ENCODE results near the gene PES1. TPM values are rescaled to one million over a fixed set of nuclear protein-coding genes. Genes with fewer than 3 reads are reported as not detected.

The PES1 gene
- total RNA-seq, 4 donors from 2014 or later, result 56.3 to 72.0 (median 65.8) TPM

DNA sequence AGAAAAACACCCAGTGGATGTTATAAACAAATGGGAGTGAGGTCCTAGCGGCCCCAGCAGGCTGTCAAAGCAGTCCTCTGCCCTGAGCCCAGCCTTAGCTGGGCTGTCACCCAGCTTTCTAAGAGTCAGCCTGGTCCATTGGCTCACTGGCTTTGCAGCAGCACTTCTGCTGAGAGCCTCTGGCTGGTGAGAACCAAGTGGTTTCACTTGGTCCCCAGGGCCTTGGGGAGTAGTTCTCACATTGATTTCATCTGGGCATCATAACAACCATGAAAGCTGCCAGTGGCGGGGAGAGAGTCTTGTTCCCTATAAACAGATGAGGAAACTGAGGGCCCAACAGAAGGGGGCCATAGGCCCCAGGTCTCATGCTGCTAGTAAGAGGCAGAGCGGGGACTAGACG is 56.5 kb downstream of the PES1 start:
- no peak overlapping the region for H3K27ac ChIP-seq
- H3K27me3 ChIP-seq, result no peaks in the 10 kb centered on the region
- DNase-seq, result no peak
- no peak for ATAC-seq
- intact Hi-C loops (cut with DNase I; ENCODE audit: low total_unique reads), result no loop called here
- no peaks in the 10 kb centered on the region for H3K4me1 ChIP-seq
- TF ChIP-seq POLR2A (IDR thresholded peaks at IDR 0.05), result no peak
- TF ChIP-seq, protein P1, sequence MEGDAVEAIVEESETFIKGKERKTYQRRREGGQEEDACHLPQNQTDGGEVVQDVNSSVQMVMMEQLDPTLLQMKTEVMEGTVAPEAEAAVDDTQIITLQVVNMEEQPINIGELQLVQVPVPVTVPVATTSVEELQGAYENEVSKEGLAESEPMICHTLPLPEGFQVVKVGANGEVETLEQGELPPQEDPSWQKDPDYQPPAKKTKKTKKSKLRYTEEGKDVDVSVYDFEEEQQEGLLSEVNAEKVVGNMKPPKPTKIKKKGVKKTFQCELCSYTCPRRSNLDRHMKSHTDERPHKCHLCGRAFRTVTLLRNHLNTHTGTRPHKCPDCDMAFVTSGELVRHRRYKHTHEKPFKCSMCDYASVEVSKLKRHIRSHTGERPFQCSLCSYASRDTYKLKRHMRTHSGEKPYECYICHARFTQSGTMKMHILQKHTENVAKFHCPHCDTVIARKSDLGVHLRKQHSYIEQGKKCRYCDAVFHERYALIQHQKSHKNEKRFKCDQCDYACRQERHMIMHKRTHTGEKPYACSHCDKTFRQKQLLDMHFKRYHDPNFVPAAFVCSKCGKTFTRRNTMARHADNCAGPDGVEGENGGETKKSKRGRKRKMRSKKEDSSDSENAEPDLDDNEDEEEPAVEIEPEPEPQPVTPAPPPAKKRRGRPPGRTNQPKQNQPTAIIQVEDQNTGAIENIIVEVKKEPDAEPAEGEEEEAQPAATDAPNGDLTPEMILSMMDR (IDR thresholded peaks at IDR 0.05 in 4 of 5, conservative IDR thresholded peaks at IDR 0.05 in 1 of 5), result no peak
- no peak overlapping the region for H3K4me3 ChIP-seq
- no peaks in the 10 kb centered on the region for H3K9me3 ChIP-seq
- in situ Hi-C loops (cut with MboI; ENCODE audit: low sequenced_read_pairs in 4 of 4), result no loop called here
- H3K36me3 ChIP-seq, result no peaks in the 10 kb centered on the region

DNA sequence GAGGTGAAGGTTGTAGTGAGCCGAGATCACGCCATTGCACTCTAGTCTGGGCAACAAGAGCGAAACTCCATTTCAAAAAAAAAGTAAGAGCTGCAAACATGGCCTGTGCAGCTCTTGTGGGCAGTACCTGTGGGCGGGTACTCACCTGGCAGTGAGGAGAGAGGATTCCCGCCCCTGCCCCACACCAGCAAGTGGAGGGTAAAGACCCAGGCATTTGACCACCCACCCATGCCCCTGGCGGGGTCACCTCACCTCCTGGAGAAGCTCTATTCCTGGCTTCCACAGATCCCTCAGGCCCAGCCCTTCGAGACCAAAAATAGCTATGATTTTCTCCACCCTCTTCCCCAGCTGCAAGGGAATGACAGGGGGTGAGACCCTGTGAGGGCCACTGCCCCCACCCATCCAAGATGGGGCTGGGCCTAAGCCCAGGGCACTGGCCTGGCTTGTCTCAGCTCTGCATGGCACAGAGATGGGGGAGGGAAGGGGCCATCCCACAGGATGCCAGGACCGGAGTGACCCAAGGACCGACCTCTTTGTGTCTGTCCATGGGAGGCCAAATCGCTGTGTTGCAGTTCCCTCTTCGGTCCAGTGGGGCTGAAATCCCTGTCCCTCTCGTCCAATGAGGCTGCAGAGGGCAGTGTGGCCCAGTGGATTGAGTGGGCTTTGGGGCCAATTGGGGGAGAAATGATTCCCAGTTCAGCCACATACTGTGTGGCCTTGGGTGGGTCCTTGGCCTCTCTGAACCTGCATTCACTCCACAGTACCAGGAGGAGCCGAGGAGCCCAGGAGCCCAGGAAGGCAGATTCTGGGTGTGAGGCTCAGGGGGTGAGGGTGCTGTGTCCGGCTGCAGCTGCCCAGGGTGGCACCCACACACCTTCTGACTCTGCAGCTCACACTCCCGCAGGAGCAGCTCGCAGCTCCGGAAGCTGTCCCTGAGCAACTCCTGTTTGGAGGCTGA is 59.8 kb downstream of the PES1 start:
- in situ Hi-C loops (cut with MboI; ENCODE audit: low sequenced_read_pairs in 4 of 4) (no loop called here), intact Hi-C loops (cut with DNase I; ENCODE audit: low total_unique reads) (no loop called here)
- no peaks in the 10 kb centered on the region for H3K27me3 ChIP-seq
- H3K36me3 ChIP-seq, result no peaks in the 10 kb centered on the region
- no peak overlapping the region for H3K4me3 ChIP-seq
- no peak for DNase-seq
- ATAC-seq, result no peak
- TF ChIP-seq POLR2A (IDR thresholded peaks at IDR 0.05), result no peak
- TF ChIP-seq, protein P1 (IDR thresholded peaks at IDR 0.05 in 4 of 5, conservative IDR thresholded peaks at IDR 0.05 in 1 of 5), result no peak
- H3K27ac ChIP-seq, result no peak overlapping the region
- no peaks in the 10 kb centered on the region for H3K9me3 ChIP-seq
- no peaks in the 10 kb centered on the region for H3K4me1 ChIP-seq

DNA sequence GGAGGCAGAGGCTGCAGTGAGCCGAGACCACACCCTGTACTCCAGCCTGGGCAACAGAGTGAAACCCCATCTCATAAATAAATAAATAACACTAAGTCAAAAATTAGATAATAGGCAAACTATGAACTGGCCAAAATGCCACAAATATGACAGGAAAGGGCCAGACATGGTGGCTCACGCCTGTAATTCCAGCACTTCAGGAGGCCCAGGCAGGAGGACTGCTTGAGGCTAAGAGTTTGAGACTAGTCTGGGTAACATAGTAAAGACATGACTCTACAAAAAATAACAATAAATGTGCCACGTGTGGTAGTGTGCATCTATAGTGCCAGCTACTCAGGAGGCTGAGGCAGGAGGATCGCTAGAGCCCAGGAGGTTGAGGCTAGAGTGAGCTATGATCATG is 65.1 kb downstream of the PES1 start:
- H3K9me3 ChIP-seq, result no peaks in the 10 kb centered on the region
- intact Hi-C loops (cut with DNase I; ENCODE audit: low total_unique reads), result no loop called here
- no peak for DNase-seq
- no peaks in the 10 kb centered on the region for H3K36me3 ChIP-seq
- ATAC-seq, result no peak
- TF ChIP-seq, protein P1 (IDR thresholded peaks at IDR 0.05 in 4 of 5, conservative IDR thresholded peaks at IDR 0.05 in 1 of 5), result no peak
- no peak for TF ChIP-seq POLR2A (IDR thresholded peaks at IDR 0.05)
- H3K4me3 ChIP-seq, result no peak overlapping the region
- H3K27me3 ChIP-seq, result no peaks in the 10 kb centered on the region
- in situ Hi-C loops (cut with MboI; ENCODE audit: low sequenced_read_pairs in 4 of 4), result no loop called here
- H3K27ac ChIP-seq, result no peak overlapping the region
- no peaks in the 10 kb centered on the region for H3K4me1 ChIP-seq

Other genes starting within 250 kb of the PES1 start
- 100 to 1,000 TPM in 2 of 4 donors, 10 to 100 TPM in 2; 36.0 to 145 (median 94.5) TPM for gene SF3A1, start 235.0 kb downstream of the PES1 start, total RNA-seq
- 1 to 10 TPM in 2 of 4 donors, under 1 TPM in 2; 0.41 to 1.4 (median 1.1) TPM for gene CCDC157, start 234.9 kb downstream of the PES1 start, total RNA-seq
- 10 to 100 TPM in 1 of 4 donors, 1 to 10 TPM in 3; 4.7 to 11.2 (median 8.1) TPM for gene RNF215, start 204.5 kb downstream of the PES1 start, total RNA-seq
- gene SEC14L2, start 194.9 kb downstream of the PES1 start, total RNA-seq, result 1 to 10 TPM; 3.0 to 5.1 (median 4.2) TPM
- 10 to 100 TPM; 15.9 to 57.7 (median 44.5) TPM for gene MTFP1, start 166.1 kb downstream of the PES1 start, total RNA-seq
- not detected for gene SEC14L3, start 119.9 kb downstream of the PES1 start, total RNA-seq
- gene SEC14L4, start 86.2 kb downstream of the PES1 start, total RNA-seq, result under 1 TPM in 1 of 4 donors, not detected in 3; 0.11 TPM
- not detected for gene SEC14L6, start 45.2 kb downstream of the PES1 start, total RNA-seq
- 1 to 10 TPM in 2 of 4 donors, under 1 TPM in 2; 0.29 to 2.0 (median 1.2) TPM for gene GAL3ST1, start 17.2 kb downstream of the PES1 start, total RNA-seq
- 10 to 100 TPM in 3 of 4 donors, 1 to 10 TPM in 1; 5.1 to 12.8 (median 11.7) TPM for gene TCN2, start 15.3 kb upstream of the PES1 start, total RNA-seq
- 10 to 100 TPM in 2 of 4 donors, 1 to 10 TPM in 2; 8.5 to 19.3 (median 10.9) TPM for gene SLC35E4, start 43.9 kb upstream of the PES1 start, total RNA-seq
- 1 to 10 TPM in 3 of 4 donors, under 1 TPM in 1; 0.82 to 4.3 (median 2.0) TPM for gene DUSP18, start 76.0 kb upstream of the PES1 start, total RNA-seq
- 1 to 10 TPM; 2.8 to 4.3 (median 3.0) TPM for gene OSBP2, start 103.0 kb upstream of the PES1 start, total RNA-seq